Gastroesophageal sphincter (tissue), 3 donors: ENCODE results near the gene PLEKHA1.

Source experiments
- CTCF ChIP-seq, 4 experiments: fragments of 200-600 bp in 2 of 4; fragments of 450-650 bp in 2 of 4; sonication (generic) in 1 of 4; IDR thresholded peaks; one replicate each; pipeline ENCODE4 v1.5.1; 2017 to 2019; ENCODE audit warnings: antibody characterized with exemption in 4 of 4, mild to moderate bottlenecking in 2 of 4, moderate library complexity in 2 of 4
- EP300 ChIP-seq: sonication (generic); formaldehyde crosslinking; IDR thresholded peaks from one replicate; pipeline ENCODE4 v1.6.1; 2017; ENCODE audit warnings: antibody characterized with exemption, mild to moderate bottlenecking
- POLR2A ChIP-seq, 2 donors: fragments of 450-650 bp; IDR thresholded peaks; one replicate each; pipeline ENCODE4 v1.6.1; 2017; ENCODE audit warnings: antibody characterized with exemption in 2 of 2, mild to moderate bottlenecking in 2 of 2, moderate library complexity in 1 of 2
- POLR2AphosphoS5 ChIP-seq: sonication (generic); formaldehyde crosslinking; IDR thresholded peaks from one replicate; pipeline ENCODE4 v1.6.1; 2017; ENCODE audit warnings: antibody characterized with exemption

- TF ChIP-seq CTCF (IDR thresholded peaks at IDR 0.05) (no peak), POLR2A (IDR thresholded peaks at IDR 0.05) (no peak), POLR2AphosphoS5 (no peak), EP300 (no peak)
Observed at GRCh38 chr10:122454603-122455080, 80.1 kb downstream of the PLEKHA1 start, which contains the start of gene ARMS2.
